K562 (cell line): ENCODE measurements around the gene MTA2. TPM values are rescaled to one million over a fixed set of nuclear protein-coding genes. Genes with fewer than 3 reads are reported as not detected.
A peak's percentile ranks its signal among the peaks of the same experiment; 100 is the strongest.

ENCODE experiments used
- BRF1 ChIP-seq: IDR thresholded peaks from 3 replicates; pipeline ENCODE4 v1.6.1; 2011; ENCODE audit warnings: borderline replicate concordance, mild to moderate bottlenecking; ENCODE audit not compliant: insufficient read length; ENCODE audit errors: extremely low read depth
- CBFB ChIP-seq: sonication (generic); formaldehyde crosslinking; IDR thresholded peaks from 2 replicates; pipeline ENCODE4 v1.4.0; 2020; ENCODE audit warnings: mild to moderate bottlenecking, missing genetic modification reagents
- CC2D1A ChIP-seq: fragments of 450-650 bp; IDR thresholded peaks from 2 replicates; pipeline ENCODE4 v1.6.1; 2017; ENCODE audit warnings: mild to moderate bottlenecking
- HMG20A ChIP-seq: fragments of 450-650 bp; formaldehyde crosslinking; conservative IDR thresholded peaks from 2 replicates; pipeline ENCODE4 v1.4.0; 2020; ENCODE audit warnings: mild to moderate bottlenecking, mixed read lengths
- MCM7 ChIP-seq, 2 experiments: fragments of 450-650 bp; IDR thresholded peaks; 2 replicates each; pipeline ENCODE4 v1.6.1; 2016 to 2018
- RHOXF2B ChIP-seq: fragments of 250-450 bp; sonication (Bioruptor Pico); conservative IDR thresholded peaks from 2 replicates; pipeline ENCODE4 v1.5.1; 2021
- RUNX1 ChIP-seq: sonication (generic); IDR thresholded peaks from 2 replicates; pipeline ENCODE4 v1.6.1; 2016; ENCODE audit warnings: antibody characterized with exemption, low read depth
- SOX6 ChIP-seq: fragments of 450-650 bp; IDR thresholded peaks from 2 replicates; pipeline ENCODE4 v1.6.1; 2014; ENCODE audit warnings: mild to moderate bottlenecking
- TFAM ChIP-seq: fragments of 250-450 bp; sonication (Bioruptor Pico); conservative IDR thresholded peaks from 2 replicates; pipeline ENCODE4 v1.5.0; 2021; ENCODE audit warnings: mild to moderate bottlenecking, moderate library complexity
- ZBTB7A ChIP-seq: IDR thresholded peaks from 2 replicates; pipeline ENCODE4 v1.6.1; 2011; ENCODE audit warnings: low read depth, mild to moderate bottlenecking, low read length, moderate library complexity, borderline replicate concordance; ENCODE audit not compliant: control insufficient read depth
- ZEB2 ChIP-seq: fragments of 450-650 bp; IDR thresholded peaks from 2 replicates; pipeline ENCODE4 v1.6.1; 2016
- ZFP30 ChIP-seq: fragments of 250-450 bp; sonication (Bioruptor Pico); IDR thresholded peaks from 2 replicates; pipeline ENCODE4 v1.8.0; 2022; ENCODE audit warnings: moderate library complexity, mild to moderate bottlenecking, inconsistent platforms, borderline replicate concordance
- ZKSCAN8 ChIP-seq: fragments of 200-800 bp; sonication (Bioruptor generic); IDR thresholded peaks from 2 replicates; pipeline ENCODE4 v1.6.1; 2016; ENCODE audit warnings: missing genetic modification characterization, missing compliant biosample characterization
- ZNF445 ChIP-seq: fragments of 250-450 bp; sonication (Bioruptor Pico); IDR thresholded peaks from 2 replicates; pipeline ENCODE4 v1.4.0; 2020; ENCODE audit warnings: low read depth, mild to moderate bottlenecking, moderate library complexity
- polyA plus RNA-seq, 8 experiments: library from polyadenylated mRNA; depleted of rRNA in 4 of 8; stranded (reverse) in 5 of 8; unstranded in 3 of 8; fragments of >200 nt; fragmentation: Nextera tagmentation in 2 of 8; fragmentation: Illumina TruSeq in 1 of 8; extraction: Ambion mirVana in 2 of 8; extraction: Trizol in 1 of 8; gene quantifications; 2 replicates each; pipeline versions ENCODE4 v1.2.1 to v1.2.3, GENCODE V29; 2011 to 2014; ENCODE audit warnings: inconsistent platforms in 1 of 8, missing spikeins in 1 of 8
- total RNA-seq, 7 experiments: library from RNA; depleted of rRNA in 6 of 7; stranded (reverse); fragments of >200 nt in 6 of 7; fragmentation: Illumina TruSeq in 2 of 7; extraction: Trizol in 2 of 7; gene quantifications; 2 replicates each; pipeline versions ENCODE4 v1.2.1 to v1.2.3, GENCODE V29; 2011 to 2021; ENCODE audit warnings: low replicate concordance in 1 of 7
- TF ChIP-seq, protein P1 (sequence below): sonication (generic); formaldehyde crosslinking; IDR thresholded peaks from 2 replicates; pipeline ENCODE4 v1.8.1; 2023; ENCODE audit warnings: mild to moderate bottlenecking, missing genetic modification reagents
- TF ChIP-seq, protein P2 (sequence below): sonication (generic); formaldehyde crosslinking; IDR thresholded peaks from 2 replicates; pipeline ENCODE4 v1.8.0; 2022; ENCODE audit warnings: mild to moderate bottlenecking, missing genetic modification reagents
- TF ChIP-seq, protein P3 (sequence below): sonication (generic); formaldehyde crosslinking; IDR thresholded peaks from 2 replicates; pipeline ENCODE4 v1.8.0; 2022; ENCODE audit warnings: missing genetic modification reagents, mild to moderate bottlenecking, moderate library complexity, borderline replicate concordance
- TF ChIP-seq, protein P4 (sequence below), 3 experiments: fragments of 200-800 bp in 1 of 3; sonication (Bioruptor generic) in 1 of 3; sonication (generic) in 1 of 3; formaldehyde crosslinking in 1 of 3; IDR thresholded peaks; 2 replicates each; pipeline versions ENCODE4 v1.6.1 to v1.8.0; 2016 to 2022; ENCODE audit warnings: mild to moderate bottlenecking in 2 of 3, missing compliant biosample characterization in 2 of 3, missing genetic modification characterization in 2 of 3, missing genetic modification reagents in 1 of 3
- TF ChIP-seq, protein P5 (sequence below), 2 experiments: fragments of 450-650 bp in 1 of 2; sonication (generic) in 1 of 2; formaldehyde crosslinking in 1 of 2; IDR thresholded peaks in 1 of 2; conservative IDR thresholded peaks in 1 of 2; 2 replicates each; pipeline versions ENCODE4 v1.6.1 to v1.8.1; 2016 to 2023; ENCODE audit warnings: mild to moderate bottlenecking in 2 of 2, moderate library complexity in 2 of 2, inconsistent platforms in 1 of 2, missing genetic modification reagents in 1 of 2
- TF ChIP-seq, protein P6 (sequence below): fragments of 250-450 bp; sonication (Bioruptor Pico); IDR thresholded peaks from 2 replicates; pipeline ENCODE4 v1.4.0; 2020; ENCODE audit warnings: borderline replicate concordance

The MTA2 gene
- total and polyA plus RNA-seq, 9 of the 15 experiments (the other 6 are each of a cell fraction or from before 2014, with no cell fraction given): 6.2 to 220 (median 172) TPM

DNA sequence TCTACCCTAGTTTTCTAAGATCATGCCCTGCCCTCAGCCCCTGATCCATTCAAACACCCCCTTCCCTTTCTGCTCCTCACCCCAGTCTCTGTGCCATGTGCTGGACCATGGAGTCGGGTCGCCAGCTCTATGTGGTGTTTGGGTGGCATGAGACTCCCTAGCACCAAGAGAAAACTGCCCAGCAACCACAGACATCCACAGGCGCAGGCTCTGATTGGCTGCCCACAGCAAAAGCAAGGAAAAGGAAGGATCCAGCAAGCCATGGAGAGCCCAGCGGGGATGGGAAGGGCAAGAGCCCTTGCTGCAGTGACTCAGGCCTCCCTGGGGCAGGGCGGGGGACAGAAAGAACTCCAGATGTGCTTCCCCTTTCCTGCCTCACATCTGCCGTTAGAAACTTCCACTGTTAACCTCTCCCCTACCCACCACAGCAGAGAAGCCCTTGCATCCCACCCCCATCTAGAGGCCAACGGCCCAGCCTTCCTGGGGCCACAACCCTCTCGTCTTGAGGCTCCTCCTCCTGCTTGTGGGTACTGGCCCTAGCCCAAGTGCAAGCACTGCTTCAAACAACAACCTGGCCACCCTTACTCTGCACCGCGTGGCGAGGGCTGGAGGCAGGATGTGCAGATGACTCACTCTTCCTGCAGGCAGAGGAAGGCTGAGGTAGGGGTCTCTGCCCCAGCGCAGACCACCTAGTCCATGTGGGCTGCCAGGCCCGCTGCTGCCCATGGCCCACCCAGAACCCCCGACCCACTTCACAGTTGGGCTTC is 45.4 kb downstream of the MTA2 start (continued):
- TF ChIP-seq, protein P1, sequence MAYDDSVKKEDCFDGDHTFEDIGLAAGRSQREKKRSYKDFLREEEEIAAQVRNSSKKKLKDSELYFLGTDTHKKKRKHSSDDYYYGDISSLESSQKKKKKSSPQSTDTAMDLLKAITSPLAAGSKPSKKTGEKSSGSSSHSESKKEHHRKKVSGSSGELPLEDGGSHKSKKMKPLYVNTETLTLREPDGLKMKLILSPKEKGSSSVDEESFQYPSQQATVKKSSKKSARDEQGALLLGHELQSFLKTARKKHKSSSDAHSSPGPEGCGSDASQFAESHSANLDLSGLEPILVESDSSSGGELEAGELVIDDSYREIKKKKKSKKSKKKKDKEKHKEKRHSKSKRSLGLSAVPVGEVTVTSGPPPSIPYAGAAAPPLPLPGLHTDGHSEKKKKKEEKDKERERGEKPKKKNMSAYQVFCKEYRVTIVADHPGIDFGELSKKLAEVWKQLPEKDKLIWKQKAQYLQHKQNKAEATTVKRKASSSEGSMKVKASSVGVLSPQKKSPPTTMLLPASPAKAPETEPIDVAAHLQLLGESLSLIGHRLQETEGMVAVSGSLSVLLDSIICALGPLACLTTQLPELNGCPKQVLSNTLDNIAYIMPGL (CRISPR knock-in tag): no peak
- TF ChIP-seq BRF1: no peak
- TF ChIP-seq ZKSCAN8 (CRISPR knock-in tag): no peak
- TF ChIP-seq SOX6: 0 out of 2 replicates have a peak, but pooled peaks have one; percentile 30
- TF ChIP-seq HMG20A: no peak
- TF ChIP-seq, protein P2, sequence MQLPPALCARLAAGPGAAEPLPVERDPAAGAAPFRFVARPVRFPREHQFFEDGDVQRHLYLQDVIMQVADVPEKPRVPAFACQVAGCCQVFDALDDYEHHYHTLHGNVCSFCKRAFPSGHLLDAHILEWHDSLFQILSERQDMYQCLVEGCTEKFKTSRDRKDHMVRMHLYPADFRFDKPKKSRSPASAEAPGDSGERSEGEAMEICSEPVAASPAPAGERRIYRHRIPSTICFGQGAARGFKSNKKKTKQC: no peak; the same call in 1 of the 2 replicates
- TF ChIP-seq, protein P3, sequence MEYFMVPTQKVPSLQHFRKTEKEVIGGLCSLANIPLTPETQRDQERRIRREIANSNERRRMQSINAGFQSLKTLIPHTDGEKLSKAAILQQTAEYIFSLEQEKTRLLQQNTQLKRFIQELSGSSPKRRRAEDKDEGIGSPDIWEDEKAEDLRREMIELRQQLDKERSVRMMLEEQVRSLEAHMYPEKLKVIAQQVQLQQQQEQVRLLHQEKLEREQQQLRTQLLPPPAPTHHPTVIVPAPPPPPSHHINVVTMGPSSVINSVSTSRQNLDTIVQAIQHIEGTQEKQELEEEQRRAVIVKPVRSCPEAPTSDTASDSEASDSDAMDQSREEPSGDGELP (CRISPR knock-in tag): no peak
- TF ChIP-seq, protein P4, sequence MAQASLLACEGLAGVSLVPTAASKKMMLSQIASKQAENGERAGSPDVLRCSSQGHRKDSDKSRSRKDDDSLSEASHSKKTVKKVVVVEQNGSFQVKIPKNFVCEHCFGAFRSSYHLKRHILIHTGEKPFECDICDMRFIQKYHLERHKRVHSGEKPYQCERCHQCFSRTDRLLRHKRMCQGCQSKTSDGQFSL (CRISPR knock-in tag; IDR thresholded peaks at IDR 0.05): no peak; the same call in 1 of the 2 replicates
- TF ChIP-seq, protein P4 (tag; IDR thresholded peaks at IDR 0.05): no peak
- TF ChIP-seq CBFB (CRISPR knock-in tag): 0 out of 2 replicates have a peak, but pooled peaks have one; percentile 45
- no peak for TF ChIP-seq ZNF445 (CRISPR knock-in tag)
- TF ChIP-seq, protein P5, sequence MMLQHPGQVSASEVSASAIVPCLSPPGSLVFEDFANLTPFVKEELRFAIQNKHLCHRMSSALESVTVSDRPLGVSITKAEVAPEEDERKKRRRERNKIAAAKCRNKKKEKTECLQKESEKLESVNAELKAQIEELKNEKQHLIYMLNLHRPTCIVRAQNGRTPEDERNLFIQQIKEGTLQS (IDR thresholded peaks at IDR 0.05): peak; percentile 84
- TF ChIP-seq, protein P5 (CRISPR knock-in tag; conservative IDR thresholded peaks at IDR 0.05): no peak
- no peak for TF ChIP-seq CC2D1A
- TF ChIP-seq, protein P6, sequence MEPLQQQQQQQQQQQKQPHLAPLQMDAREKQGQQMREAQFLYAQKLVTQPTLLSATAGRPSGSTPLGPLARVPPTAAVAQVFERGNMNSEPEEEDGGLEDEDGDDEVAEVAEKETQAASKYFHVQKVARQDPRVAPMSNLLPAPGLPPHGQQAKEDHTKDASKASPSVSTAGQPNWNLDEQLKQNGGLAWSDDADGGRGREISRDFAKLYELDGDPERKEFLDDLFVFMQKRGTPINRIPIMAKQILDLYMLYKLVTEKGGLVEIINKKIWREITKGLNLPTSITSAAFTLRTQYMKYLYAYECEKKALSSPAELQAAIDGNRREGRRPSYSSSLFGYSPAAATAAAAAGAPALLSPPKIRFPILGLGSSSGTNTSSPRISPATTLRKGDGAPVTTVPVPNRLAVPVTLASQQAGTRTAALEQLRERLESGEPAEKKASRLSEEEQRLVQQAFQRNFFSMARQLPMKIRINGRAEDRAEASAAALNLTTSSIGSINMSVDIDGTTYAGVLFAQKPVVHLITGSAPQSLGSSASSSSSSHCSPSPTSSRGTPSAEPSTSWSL (CRISPR knock-in tag): no peak; the same call in 1 of the 2 replicates
- TF ChIP-seq ZBTB7A: peak; percentile 98
- TF ChIP-seq MCM7 (IDR thresholded peaks at IDR 0.05): no peak
- TF ChIP-seq RHOXF2B (CRISPR knock-in tag): no peak
- no peak; the same call in 1 of the 2 replicates for TF ChIP-seq ZEB2
- TF ChIP-seq TFAM (CRISPR knock-in tag): no peak
- TF ChIP-seq RUNX1: no peak
- no peak for TF ChIP-seq ZFP30
